ENCODE data around the gene ZNF92. TPM values are rescaled to one million over a fixed set of nuclear protein-coding genes. Genes with fewer than 3 reads are reported as not detected.
A peak's percentile ranks its signal among the peaks of the same experiment; 100 is the strongest.
"Not testable (repeated sequence)": the region's sequence is repeated elsewhere in the genome, so short reads cannot be mapped to it uniquely, and the experiment has no call there.

The ZNF92 gene
- total RNA-seq, 1 experiment from 2014 or later, result 9.4 TPM

GRCh38 chr7:65447041-65447440 lies 73.4 kb downstream of the ZNF92 start:
- H3K27ac ChIP-seq (ENCODE audit: low read depth, low read length); H3K9ac ChIP-seq (ENCODE audit: low read length); ATAC-seq; H4K20me1 ChIP-seq (ENCODE audit: insufficient read depth); H3K9me2 ChIP-seq (ENCODE audit: insufficient read depth); CTCF ChIA-PET; H3K36me3 ChIP-seq (ENCODE audit: control insufficient read depth in 1 of 2, insufficient read depth in 2 of 2, low read length in 2 of 2); H3K4me3 ChIP-seq (replicated peaks in 1 of 2; ENCODE audit: low read depth in 1 of 2, low read length in 2 of 2); POLR2A ChIA-PET; BruUV-seq (replicated peaks); intact Hi-C loops (cut with micrococcal nuclease); H2AFZ ChIP-seq (ENCODE audit: low read depth, low read length, poor library complexity, severe bottlenecking); H3K9me3 ChIP-seq (ENCODE audit: control insufficient read depth in 1 of 2, insufficient read depth in 1 of 2, low read depth in 1 of 2, low read length in 2 of 2); H3K79me2 ChIP-seq (ENCODE audit: insufficient read depth, low read length); H3K27me3 ChIP-seq (ENCODE audit: insufficient read depth, low read length); H3K4me1 ChIP-seq (ENCODE audit: control insufficient read depth in 1 of 2, insufficient read depth in 2 of 2, low read length in 2 of 2); H3K4me2 ChIP-seq (ENCODE audit: low read length): not testable (repeated sequence)
- peak; percentile 88 for TF ChIP-seq CBX3 (IDR thresholded peaks at IDR 0.05; ENCODE audit: low read depth)
- TF ChIP-seq, protein P1, sequence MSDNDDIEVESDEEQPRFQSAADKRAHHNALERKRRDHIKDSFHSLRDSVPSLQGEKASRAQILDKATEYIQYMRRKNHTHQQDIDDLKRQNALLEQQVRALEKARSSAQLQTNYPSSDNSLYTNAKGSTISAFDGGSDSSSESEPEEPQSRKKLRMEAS (IDR thresholded peaks at IDR 0.05), result 0 out of 2 replicates have a peak, but pooled peaks have one; percentile 29
- peak; percentile 59 for TF ChIP-seq RAD21 (IDR thresholded peaks at IDR 0.05; ENCODE audit: low read depth)
- TF ChIP-seq CTCF (IDR thresholded peaks at IDR 0.05 in 2 of 3, conservative IDR thresholded peaks at IDR 0.05 in 1 of 3; ENCODE audit: borderline replicate concordance in 1 of 3, insufficient read depth in 1 of 3, low read depth in 2 of 3, low read length in 2 of 3), result peak; percentile 12 to 40 (median 38); a peak in 4 of 6 replicates
- RAD21 ChIA-PET (ENCODE audit: low non-redundant PET in 1 of 2, low total read pairs in 2 of 2, uncharacterized antibody in 2 of 2, unreplicated experiment in 2 of 2), result interaction anchor here in 1 of 2 experiments (0.6 kb wide), 1 partner anchor 138 kb away, joined by 3 read pairs; no protein-coding TSS in a partner anchor
- DNase-seq (ENCODE audit: low read depth, low spot score), result peak; percentile 27

- Histone ChIP-seq H3K4me2 (ENCODE audit: low read length) (no peak overlapping the region), H3K27ac (ENCODE audit: low read depth, low read length) (no peak overlapping the region), H3K4me3 (replicated peaks in 1 of 2; ENCODE audit: low read depth in 1 of 2, low read length in 2 of 2) (no peak overlapping the region), H3K9me2 (ENCODE audit: insufficient read depth) (no peaks in the 10 kb centered on the region), H3K79me2 (ENCODE audit: insufficient read depth, low read length) (no peaks in the 10 kb centered on the region), H3K9me3 (ENCODE audit: control insufficient read depth in 1 of 2, insufficient read depth in 1 of 2, low read depth in 1 of 2, low read length in 2 of 2) (peaks cover 4% of the 10 kb centered on the region in 2 experiments; a peak in 2 of 4 replicates), H3K9ac (ENCODE audit: low read length) (no peak overlapping the region), H3K4me1 (ENCODE audit: control insufficient read depth in 1 of 2, insufficient read depth in 2 of 2, low read length in 2 of 2) (no peaks in the 10 kb centered on the region), H3K36me3 (ENCODE audit: control insufficient read depth in 1 of 2, insufficient read depth in 2 of 2, low read length in 2 of 2) (no peaks in the 10 kb centered on the region), H3K27me3 (ENCODE audit: insufficient read depth, low read length) (no peaks in the 10 kb centered on the region), H4K20me1 (ENCODE audit: insufficient read depth) (no peaks in the 10 kb centered on the region), H2AFZ (ENCODE audit: low read depth, low read length, poor library complexity, severe bottlenecking) (no peak overlapping the region)
- TF ChIP-seq SP1 (IDR thresholded peaks at IDR 0.05; ENCODE audit: low read depth), result no peak
- TF ChIP-seq REST (IDR thresholded peaks at IDR 0.05; ENCODE audit: low read depth), result no peak
- TF ChIP-seq CEBPB (IDR thresholded peaks at IDR 0.05; ENCODE audit: low read depth), result no peak
- TF ChIP-seq, protein P1 (IDR thresholded peaks at IDR 0.05), result no peak
- BruUV-seq (replicated peaks), result no TSS peak
- ChIA-PET POLR2A (no interaction called here), CTCF (no interaction called here), RAD21 (ENCODE audit: low non-redundant PET in 1 of 2, low total read pairs in 2 of 2, uncharacterized antibody in 2 of 2, unreplicated experiment in 2 of 2) (no interaction called here)
- DNase-seq (ENCODE audit: low read depth, low spot score) (no peak), ATAC-seq (no peak)
- intact Hi-C loops (cut with micrococcal nuclease), result no loop called here
Observed at GRCh38 chr7:65448816-65449504, 75.3 kb downstream of the ZNF92 start.

All from HCT116 (cell line).